ENCODE data around the gene RAD23B.

RAD23B gene

DNA sequence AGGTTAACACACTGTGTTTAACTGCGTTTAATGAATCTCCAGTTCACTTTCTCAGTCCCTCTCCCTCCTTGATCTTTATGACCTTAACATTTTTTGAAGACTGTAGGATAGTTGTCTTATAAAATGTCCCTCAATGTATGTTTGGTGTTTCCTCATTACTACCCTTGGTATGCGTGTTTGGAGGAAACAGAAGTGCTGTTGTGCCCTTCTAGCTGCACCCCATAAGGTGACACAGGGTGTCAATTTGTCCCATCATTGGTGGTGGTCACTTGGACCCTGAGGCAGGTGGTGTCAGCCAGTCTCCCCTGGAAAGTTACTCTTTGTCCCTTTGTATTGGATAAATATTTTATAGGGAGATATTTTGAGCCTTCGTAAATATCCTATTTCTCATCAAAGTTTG, 52.3 kb downstream of the RAD23B start:
- no peak for DNase-seq (ENCODE audit: low read depth in 2 of 2)

DNA sequence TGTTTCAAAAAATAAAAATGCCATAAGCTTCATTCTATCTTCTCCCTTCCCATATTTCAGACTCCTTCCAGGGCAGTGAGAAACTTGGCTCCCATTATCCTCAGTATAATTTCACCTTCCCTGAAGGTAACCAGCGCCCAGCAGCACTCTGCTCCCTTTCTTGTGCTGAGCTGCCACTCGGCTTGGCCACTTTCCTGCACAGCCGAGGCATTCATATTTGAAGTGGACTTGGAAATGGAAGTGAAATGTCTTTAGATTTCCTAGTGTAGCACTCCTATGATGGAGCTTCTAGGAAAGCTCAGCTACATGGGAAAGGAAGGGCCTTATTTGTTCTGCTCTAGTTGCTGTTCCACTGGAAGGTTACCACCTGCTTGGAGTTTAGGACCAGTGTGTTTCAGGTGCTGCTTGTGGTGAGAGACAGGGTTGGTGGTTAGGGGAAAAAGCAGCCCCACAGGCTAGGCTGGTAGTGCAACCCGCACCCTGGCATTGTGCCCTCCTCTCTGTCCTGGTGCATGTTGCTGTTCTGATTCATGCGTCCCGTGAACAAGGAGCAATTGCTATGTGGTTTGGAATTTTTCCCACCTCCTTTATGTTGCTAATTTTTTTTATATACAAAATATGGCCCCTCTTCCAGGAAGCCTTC, 53.8 kb downstream of the RAD23B start:
- DNase-seq (ENCODE audit: low read depth in 2 of 2): no peak

DNA sequence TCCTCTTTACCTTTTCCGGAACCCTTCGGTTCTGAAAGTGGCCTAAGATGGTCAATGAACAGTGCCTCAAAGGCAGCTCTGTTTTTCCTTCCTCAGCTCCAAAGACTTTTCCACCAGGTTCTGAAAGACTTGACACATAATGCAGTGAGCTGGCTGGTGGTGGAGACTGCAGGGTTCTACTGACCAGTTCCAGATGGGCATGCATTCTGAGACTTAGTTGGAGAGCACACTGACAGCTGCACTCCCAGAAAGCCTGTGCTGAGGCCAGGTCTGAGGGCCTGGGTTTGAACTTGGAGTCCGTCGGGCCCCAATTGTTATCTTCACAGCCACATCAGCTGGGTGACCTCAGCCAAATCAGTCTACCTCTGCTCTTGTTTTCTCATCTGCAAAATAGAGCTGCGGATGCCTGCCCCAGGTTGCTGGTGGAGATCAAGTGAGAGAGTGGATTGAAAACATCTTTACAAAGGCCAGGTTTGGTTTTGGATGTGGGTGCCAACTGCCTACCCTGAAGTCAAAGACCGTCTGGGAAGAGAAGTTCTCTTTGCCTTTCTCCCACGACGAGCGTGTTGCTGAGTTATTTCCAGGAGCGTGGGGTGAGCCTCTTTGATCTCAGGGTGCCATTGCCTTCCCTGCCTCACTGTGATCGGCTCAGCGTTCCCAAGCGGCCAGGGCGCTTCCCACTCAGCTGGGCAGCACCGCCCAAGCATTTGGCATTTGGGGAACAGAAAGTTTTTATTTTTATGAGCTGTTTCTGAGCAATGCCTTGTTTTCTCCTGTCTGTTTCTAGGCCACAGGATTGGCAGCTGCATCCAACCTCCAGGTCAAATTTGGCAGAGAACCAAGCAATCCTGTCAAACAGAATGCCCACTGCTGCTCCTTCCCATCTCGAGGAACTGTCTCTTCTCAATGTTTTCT, 54.9 kb downstream of the RAD23B start:
- no peak for DNase-seq (ENCODE audit: low read depth in 2 of 2)

DNA sequence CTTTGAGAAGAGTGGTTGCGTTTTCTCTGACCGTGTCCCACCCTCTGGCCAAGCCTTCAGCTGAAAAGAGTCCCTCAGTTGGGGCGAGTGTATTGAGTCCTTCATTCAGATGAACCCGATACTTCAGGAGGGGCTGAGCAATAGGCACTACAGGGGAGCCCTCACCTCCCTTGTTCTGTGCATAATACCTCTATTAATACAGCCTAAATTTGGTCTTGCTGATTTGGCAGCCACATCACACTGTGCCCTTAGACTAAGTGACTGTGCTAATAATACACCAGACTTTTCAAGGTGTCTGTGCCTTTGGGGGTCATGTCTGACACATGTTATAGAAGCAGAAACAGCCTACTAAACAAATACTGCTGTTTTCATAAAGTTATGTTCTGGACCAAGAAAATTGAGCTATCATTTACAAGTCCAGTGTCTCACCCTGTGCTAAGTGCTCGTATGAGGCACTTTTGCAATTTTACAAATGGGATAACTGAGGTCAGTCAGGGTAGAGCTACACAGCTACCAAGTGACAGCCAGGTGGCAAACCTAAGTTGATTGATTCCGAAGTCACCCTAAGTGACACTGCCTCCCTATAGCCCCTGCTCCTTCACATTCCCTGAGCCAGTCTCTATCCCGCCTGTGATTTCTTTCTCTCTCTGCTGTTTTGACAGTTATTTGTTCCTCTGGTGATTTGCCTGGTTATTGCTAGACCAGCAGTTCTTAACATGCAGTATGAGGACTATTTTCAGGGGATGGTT, 56.0 kb downstream of the RAD23B start:
- no peak for DNase-seq (ENCODE audit: low read depth in 2 of 2)

DNA sequence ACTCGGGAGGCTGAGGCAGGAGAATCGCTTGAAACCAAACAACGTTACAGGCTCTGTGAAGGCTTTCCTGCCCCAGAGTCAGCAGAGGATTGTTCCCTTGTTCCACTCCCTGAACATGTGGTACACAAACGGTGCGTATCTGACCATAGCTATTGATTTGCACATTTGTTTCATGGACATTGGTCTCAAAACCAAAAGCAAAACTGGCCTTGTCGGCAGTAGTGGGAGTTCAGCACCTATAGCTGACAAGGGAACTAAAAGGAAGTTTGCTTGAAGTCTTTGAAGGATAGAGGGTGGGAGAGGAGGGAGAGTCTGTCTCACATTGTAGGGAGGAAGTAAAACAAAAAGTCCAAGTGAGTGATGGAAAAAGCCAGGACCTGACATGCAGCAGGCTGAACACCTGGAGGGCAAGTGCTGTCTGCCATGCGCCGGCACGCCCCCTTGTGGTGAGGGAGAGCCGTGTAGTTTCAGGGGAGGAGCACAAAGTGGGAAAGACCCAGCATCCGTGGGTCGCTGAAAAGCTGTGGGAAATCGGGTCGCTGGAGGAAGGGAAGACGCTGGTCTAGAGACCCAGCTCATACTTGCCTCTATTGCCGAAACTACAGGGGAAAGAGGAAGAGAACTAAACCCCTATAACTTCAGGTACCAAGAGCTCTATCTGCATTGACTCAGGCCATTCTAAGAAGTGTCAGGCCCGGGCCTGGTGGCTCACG, 58.0 kb downstream of the RAD23B start:
- peak; percentile 64 to 74 for DNase-seq (ENCODE audit: low read depth in 2 of 2)

DNA sequence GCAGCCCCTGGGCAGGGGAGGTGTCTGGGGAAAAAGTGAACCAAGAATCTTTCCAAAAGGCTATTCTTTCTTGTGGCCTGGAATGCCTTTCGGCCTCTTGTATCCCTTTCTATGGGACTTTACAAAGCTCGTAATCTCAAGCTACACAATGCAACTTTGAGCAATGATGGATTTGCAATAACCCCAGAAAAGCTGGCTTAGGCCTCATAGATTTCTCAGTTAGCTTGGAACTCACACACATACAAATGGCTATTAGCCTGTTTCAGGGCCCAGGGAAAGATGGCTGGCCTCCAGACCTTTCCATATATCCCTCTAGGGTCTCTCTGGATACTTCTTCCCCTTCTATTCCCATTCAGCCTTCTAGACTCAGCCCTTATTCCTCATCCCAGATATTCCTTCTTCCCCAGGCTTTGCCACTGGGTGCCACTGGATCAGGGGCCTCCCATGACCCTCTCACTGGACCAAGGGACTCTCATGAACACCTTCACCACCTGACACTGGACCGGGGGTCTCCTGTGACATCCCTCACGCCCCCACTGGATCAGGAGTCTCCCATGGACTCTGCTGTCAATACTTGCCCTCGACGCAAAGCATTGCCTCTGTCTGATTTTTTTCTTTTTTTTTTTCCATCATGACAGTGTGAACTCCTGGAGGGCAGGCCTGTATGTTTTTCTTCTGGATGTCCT, 59.5 kb downstream of the RAD23B start:
- no peak for DNase-seq (ENCODE audit: low read depth in 2 of 2)

DNA sequence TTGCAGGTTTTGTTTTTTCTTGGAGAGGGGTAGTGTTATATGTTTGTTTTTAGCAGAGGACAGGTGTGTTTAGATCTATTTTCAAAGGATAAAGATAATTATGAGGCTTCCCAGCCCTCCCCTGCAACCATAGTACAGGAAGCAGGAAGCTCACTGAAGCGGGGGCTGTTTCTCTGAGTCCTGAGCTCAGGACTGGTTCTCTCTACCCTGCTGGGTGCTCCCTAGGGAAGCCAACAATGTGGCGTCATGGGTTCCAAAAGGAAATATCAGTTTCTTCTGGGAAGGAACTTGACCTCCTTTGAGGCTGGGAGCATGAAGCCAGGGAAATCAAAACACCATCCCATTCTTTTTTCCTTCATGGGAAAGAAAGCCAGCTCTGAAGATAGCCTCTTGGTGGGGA, 62.2 kb downstream of the RAD23B start:
- no peak for DNase-seq (ENCODE audit: low read depth in 2 of 2)

DNA sequence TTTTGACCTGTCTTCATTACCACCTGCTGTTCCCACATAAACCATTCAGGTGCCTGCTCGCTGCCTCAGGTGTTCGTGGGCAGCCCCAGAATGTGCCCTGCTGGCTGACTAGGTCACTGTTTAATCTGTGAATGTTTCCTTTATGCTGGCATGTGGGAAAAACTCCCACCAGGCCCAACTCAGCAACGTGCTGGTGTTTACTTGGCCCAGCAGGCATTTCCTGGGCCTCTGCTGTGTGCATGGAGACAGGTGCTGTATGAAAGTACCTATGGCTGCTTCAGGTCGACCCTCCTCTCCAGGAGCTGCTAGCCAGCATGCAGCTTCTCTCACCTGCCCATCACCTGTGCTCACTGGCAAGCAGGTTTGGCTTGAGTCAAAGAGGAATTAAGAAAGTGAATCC, 65.8 kb downstream of the RAD23B start:
- no peak for DNase-seq (ENCODE audit: low read depth in 2 of 2)

DNA sequence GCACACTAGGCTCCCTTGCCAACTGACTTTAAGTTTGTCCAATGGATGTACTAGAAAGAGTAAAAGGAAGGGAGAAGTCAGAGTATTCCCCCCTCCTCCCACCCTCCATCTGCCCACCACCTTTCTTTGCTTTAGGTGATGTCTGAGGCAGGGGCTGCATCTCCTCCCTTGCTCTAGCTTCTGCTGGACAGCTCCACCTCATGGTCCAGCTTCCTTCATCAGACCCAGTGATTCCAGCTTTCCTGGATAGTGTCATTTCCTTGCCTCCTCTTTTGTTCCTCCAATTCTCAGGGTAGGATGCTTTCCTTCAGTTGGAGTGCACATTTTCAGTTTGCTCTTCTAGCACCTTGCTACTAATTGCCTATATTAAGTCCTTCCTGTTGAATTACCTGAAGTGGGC, 67.4 kb downstream of the RAD23B start:
- DNase-seq (ENCODE audit: low read depth in 2 of 2): no peak

DNA sequence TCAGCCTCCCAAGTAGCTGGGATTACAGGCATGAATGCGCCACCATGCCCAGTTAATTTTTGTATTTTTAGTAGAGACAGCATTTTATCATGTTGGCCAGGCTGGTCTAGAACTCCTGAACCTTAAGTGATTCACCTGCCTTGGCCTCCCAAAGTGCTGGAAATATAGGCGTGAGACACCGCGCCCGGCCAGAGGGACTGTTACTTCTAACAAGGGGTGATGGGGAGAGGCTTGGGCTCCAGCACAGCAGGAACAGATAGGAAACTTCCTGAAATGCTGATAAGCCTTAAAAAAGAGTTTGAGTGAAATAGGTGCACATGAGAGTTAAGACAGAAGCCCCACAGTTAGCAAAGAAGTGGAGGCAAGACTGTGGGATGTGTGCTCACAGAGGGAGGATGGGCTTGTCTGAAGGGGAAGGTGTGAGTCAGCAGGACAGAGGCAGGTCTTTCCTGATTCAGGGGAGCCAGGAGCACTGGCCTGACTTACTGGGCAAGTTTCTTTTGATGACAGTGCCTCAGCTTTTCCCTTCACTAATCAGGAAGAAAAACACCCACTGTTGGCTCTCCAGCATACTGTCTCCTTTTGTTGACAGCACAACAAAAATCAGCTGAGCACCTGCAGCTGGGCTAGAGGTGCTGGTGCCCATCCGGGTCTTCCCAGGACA, 68.4 kb downstream of the RAD23B start:
- no peak for DNase-seq (ENCODE audit: low read depth in 2 of 2)

DNA sequence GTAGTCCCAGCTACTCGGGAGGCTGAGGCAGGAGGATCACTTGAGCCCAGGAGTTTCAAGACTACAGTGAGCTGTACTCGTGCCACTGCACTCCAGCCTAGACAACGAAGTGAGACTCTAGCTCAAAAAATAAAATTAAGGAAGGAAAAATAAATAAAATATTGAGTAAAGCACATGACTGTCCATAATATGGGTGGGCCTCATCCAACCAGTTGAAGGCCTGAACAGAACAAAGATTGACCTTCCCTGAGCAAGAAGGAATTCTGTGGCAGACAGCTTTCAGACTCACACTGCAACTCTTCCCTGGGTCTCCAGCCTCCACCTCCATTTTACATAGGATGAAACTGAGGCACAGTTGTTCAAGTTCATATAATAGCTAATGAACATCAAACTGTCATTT, 72.3 kb downstream of the RAD23B start:
- DNase-seq (ENCODE audit: low read depth in 2 of 2): no peak

DNA sequence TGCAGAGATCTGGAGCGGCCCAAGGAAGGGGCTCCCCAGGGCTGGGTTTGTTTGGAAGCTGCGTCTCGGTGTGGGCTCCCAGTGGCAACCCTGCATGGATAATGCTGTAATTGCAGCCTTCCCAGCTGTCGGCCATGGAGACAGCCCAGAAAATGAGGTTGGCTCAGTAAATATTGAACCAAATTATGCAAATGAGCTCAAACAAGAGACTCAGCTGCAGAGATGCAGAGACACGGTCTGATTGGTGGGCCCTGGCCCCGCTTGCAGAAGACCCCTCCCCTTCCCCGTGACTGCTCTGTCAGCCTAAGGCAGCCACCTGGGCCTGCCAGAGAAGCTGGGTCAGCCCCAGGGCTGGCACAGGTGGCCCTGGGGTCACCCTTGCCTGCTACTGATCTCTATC, 75.9 kb downstream of the RAD23B start:
- DNase-seq (ENCODE audit: low read depth in 2 of 2): no peak

DNA sequence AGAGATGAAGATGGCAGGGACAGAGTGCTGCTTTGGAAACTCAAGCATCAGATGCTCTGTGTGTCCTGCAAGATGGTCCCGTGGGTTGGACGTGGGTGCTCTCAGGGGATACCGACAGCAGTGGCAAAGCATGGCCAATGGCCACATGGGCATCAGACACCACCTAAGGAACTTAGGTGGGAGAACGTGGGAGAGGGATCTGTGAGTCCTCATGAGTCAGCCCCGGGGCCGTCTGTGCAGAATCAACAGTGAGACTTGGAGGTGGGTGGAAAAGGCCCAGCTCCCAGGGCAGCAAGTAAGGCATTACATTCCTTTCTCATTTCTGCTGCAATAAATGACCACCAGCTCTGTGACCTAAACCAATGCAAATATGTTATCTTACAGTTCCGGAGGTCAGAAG, 77.0 kb downstream of the RAD23B start:
- DNase-seq (ENCODE audit: low read depth in 2 of 2): no peak

DNA sequence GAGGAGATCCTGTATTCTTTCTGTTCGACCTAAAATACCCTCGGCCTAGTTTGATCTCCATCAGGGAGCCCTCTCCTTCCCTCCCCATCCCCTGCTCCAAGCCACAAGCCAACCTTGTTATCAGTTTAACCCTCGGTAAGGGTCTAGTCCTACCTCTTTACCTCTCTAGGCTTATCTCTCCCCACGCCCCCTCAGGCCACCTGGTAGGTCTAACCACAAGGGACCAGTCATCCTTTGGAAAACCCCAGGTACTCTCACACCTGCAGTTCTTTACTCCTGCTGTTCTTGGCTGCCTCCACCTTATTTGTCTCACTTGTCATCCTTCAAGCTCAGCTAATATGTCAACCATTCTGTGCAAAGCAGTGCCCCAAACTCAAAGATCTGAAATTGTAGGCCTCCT, 78.7 kb downstream of the RAD23B start:
- DNase-seq (ENCODE audit: low read depth in 2 of 2): no peak

DNA sequence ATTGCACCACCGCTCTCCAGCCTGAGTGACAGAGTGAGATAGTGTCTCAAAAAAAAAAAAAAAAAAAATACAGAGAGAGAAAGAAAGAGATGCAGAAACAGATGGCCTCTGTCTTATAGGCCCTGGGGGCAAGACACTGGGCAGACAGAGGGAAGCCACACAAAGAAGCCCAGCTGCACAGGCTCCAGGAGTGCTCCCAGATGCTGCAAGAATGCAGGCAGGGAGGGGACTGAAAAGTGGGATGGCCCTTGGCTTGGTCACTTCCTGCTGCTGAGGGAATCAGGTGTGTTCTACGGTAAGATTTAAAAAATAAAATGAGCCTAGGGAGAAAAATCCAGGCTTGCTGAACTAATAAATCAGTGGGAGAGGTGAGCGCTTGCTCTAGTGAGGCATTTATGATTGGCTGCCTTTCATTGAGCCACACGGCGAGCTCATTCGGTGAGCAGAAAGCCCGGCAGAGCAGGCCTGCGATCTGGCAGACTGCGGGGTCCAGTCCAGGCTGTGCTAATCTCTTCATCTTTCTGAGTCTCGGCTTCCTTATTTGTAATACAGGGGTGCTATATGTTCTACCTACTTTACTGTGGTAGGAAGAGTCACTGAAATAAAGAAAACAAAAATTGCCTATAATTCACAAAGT, 80.6 kb downstream of the RAD23B start:
- no peak for DNase-seq (ENCODE audit: low read depth in 2 of 2)

DNA sequence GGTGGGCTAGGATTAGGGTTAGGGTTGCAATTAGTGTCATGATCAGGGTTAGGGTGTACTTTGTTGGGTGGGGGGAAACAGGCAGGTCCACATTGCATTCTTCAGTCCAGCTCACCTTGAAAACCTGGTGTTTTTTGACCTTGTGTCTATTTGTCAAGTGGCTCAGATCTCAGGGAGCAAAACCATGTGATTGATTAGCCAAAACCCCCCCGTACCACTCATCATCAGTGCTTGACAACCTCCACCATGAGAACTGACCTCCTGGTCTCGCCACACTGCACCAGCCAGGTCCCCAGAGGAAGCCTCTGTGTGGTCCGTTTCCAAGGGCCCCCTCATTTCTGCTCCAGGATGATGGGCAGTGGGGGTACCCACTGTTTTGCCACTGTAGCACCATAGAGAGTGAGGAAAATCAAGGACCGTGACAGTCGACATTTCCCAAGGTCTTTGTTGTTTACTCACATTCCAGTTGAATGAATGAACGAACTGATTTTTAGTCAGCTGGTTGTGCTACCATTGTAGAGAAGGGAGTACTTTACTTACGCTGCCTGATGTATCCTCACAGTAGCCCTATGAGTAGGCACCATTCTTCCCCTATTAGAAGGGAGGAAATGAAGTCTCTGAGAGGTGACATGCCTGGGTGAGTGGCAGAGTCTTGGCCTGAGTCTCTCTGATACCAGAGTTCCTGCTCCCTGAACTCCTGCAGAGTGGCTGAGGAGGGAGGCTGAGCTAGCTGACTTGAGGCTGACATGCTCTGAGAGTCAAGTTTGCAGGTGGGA, 84.8 kb downstream of the RAD23B start:
- no peak for DNase-seq (ENCODE audit: low read depth in 2 of 2)

DNA sequence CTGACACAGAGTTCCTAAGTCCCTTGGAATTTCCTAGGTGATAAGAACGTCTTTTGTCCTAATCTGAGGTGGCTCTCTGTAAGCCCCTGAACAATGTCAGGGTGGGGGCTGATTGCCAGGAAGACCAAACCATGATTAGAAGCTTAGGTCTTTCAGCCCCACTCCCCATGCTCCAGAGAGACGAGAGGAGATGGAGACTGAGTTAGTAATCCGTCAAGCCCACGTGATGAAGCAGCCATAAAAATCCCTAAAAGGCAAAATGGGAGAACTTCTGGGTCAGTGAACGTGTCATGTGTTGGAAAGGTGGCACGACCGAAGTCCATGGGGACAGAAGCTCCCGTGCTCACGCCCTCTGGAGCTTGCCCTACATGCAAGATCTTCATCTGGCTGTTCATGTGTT, 85.6 kb downstream of the RAD23B start:
- DNase-seq (ENCODE audit: low read depth in 2 of 2): no peak

DNA sequence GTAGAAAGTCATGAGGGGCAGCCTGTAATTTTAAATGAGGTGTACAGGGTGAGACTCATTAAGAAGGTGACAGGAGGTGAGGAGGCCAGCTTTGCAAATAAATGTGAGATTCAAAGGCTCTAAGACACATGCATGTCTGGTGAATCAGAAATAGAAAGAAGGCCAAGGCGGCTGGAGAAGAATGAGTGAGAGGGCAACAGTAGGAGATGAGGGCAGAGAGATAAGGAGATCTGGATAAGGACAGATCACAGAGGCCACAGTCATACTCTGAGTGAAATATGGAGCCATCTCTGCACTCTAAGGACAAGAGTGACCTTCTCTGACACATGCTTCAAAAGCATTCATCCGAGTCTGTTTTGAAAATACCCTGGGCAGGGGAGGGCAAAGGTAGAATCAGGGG, 90.7 kb downstream of the RAD23B start:
- no peak for DNase-seq (ENCODE audit: low read depth in 2 of 2)

DNA sequence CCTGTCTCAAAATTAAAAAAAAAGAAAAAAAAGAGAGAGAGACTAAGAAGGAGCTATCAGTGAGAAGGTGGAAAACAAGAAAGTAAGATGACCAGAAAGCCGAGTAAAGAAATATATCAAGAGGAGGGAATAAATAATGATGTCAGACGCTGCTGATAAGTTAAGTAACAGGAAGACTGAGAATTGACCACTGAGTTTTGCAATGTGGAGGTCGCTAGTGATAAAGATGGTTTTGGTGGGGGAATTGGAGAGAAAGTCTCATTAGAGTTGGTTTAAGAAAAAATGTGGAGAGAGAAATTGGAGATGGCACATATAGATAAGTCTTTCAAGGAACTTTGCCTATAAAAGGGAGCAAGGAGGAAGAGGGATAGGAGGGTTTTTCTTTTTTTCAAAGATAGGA, 91.9 kb downstream of the RAD23B start:
- DNase-seq (ENCODE audit: low read depth in 2 of 2): no peak

Data from stimulated activated CD8-positive, alpha-beta memory T cell treated with anti-CD3 and anti-CD28 coated beads, Interleukin-7, amount 100 ng/mL, for 1 hour (primary cell).